OCI-LY3 (cell line): ENCODE results near the gene DEPP1.

Experiments used
- EZH2phosphoT487 ChIP-seq: fragments of 200-600 bp; shearing (Covaris generic); IDR thresholded peaks from 2 replicates; pipeline ENCODE4 v1.6.1; 2018; ENCODE audit warnings: antibody characterized with exemption, mixed run types, low read depth
- TF ChIP-seq, protein P1 (sequence below): fragments of 200-600, 300-600 bp; sonication (generic); IDR thresholded peaks from 2 replicates; pipeline ENCODE4 v1.5.1; 2014; ENCODE audit warnings: antibody characterized with exemption, low read length, low read depth

DNA sequence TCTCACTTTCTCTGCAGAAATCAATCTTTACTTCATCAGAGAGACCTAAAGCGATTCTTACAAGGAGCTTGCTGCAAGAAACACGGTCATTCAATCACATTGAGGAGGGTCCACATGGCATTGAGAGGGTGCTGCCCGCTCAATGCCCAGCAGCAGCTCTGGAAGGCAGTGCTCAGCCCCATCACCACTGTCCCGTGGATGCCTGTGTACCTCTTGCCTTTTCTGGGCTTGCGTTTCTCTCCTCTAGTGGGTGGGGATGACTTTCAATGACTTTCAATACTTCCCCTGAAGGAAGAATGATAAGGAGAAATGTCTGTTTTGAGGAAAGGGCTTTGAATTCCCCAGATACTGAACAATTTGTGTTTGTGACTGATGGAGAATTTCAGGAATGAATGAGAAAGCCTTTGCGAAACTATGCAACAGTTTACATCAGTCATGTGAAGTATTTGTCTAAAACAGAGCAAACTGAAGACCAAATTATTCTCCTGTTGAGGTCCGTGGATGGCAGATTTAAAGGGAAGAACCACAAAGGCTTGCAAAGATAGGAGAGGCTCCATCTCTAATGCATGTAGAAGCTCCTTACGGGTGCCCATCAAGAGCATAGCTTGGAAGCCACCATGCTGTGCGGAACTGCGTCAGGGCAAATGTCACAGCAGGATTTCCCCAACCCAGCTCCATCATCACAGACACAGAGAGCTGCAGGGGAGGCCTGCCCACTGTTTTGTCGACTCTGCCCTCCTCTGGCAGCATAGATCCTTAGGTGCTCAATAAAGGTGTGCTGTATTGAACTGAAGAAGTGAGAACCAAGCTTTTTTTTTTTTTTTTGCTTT lies 15.5 kb upstream of the DEPP1 start:
- TF ChIP-seq, protein P1, sequence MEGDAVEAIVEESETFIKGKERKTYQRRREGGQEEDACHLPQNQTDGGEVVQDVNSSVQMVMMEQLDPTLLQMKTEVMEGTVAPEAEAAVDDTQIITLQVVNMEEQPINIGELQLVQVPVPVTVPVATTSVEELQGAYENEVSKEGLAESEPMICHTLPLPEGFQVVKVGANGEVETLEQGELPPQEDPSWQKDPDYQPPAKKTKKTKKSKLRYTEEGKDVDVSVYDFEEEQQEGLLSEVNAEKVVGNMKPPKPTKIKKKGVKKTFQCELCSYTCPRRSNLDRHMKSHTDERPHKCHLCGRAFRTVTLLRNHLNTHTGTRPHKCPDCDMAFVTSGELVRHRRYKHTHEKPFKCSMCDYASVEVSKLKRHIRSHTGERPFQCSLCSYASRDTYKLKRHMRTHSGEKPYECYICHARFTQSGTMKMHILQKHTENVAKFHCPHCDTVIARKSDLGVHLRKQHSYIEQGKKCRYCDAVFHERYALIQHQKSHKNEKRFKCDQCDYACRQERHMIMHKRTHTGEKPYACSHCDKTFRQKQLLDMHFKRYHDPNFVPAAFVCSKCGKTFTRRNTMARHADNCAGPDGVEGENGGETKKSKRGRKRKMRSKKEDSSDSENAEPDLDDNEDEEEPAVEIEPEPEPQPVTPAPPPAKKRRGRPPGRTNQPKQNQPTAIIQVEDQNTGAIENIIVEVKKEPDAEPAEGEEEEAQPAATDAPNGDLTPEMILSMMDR, result peak; percentile 27
- no peak for TF ChIP-seq EZH2phosphoT487
